ENCODE measurements around the gene ZBTB25.

Gene ZBTB25

DNA sequence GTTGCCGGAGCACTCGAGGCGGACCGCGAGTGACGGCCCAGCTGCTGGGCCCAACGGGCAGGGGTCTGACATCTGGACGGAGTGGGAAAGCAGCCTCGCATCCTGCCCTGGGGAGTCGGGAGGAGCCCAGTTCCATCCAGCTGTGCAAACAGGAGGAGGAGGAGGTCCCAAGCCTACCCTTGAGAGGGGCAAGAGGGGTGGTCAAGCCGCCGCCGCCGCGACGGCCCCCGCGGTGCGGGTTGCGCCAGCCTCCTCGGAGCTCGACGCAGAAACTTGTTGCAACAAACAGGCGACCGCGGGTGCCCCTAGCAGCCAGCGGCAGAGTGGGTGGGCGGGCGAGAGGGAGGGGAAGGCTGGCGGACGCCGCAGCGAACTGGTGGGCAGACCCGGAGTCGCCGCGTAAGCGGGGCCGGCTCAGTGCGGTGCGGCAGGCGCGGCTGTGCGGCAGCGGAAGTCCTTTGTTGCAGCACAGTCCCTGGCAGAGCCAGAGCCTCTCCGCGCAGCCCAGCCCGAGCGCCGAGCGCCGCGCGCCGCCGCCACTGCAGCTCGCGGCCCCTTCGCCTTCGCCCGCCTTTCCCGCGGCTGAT is 765 bp upstream of the ZBTB25 start, which contains the start of gene ZBTB1:
Gene ZBTB1, plus strand, starts transcription at position 461 of the 587 bp plus-strand sequence. CDS start 16,735 bp downstream, outside the sequence.
- ATAC-seq = peak; percentile 57
- TF ChIP-seq GLIS3 (CRISPR knock-in tag; IDR thresholded peaks at IDR 0.05) = peak; percentile 26; the same call in 1 of the 2 replicates
- no peak for TF ChIP-seq ZNF565 (CRISPR knock-in tag; conservative IDR thresholded peaks at IDR 0.05; ENCODE audit: low read depth)

DNA sequence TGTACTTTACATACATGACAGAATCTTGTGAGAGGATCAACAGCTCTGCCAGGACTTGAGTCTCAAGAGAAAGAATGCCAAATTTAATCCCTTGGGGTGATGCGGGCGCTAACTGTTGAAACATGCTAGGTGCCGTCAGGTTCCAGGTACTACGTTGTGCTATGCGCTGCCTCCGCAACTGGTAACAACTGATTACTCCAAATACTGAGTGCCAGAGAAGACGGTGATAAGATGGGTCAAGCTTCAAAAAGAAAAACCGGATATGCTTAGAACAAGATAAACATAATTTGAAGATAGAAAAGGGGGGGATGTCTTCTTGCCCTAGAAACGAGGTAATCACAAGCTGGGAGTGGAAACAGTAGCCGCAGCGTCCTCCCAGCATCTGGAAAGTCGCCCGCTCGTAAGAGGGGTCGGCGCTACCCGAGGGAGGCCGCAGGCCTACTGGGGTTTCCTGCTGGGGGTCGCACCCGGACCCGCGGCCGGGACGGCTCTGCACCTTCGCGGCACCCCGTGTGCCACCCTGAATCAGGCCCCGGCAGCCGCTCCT is 678 bp downstream of the ZBTB25 start:
- TF ChIP-seq, protein P1, sequence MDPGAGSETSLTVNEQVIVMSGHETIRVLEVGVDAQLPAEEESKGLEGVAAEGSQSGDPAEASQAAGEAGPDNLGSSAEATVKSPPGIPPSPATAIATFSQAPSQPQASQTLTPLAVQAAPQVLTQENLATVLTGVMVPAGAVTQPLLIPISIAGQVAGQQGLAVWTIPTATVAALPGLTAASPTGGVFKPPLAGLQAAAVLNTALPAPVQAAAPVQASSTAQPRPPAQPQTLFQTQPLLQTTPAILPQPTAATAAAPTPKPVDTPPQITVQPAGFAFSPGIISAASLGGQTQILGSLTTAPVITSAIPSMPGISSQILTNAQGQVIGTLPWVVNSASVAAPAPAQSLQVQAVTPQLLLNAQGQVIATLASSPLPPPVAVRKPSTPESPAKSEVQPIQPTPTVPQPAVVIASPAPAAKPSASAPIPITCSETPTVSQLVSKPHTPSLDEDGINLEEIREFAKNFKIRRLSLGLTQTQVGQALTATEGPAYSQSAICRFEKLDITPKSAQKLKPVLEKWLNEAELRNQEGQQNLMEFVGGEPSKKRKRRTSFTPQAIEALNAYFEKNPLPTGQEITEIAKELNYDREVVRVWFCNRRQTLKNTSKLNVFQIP (CRISPR knock-in tag; IDR thresholded peaks at IDR 0.05; ENCODE audit: borderline replicate concordance, low read depth) = no peak
- TF ChIP-seq ZNF8 (CRISPR knock-in tag; IDR thresholded peaks at IDR 0.05) = no peak
- TF ChIP-seq ZNF565 (CRISPR knock-in tag; conservative IDR thresholded peaks at IDR 0.05; ENCODE audit: low read depth) = no peak
- TF ChIP-seq ZFP30 (CRISPR knock-in tag; IDR thresholded peaks at IDR 0.05) = no peak
- TF ChIP-seq, protein P2, sequence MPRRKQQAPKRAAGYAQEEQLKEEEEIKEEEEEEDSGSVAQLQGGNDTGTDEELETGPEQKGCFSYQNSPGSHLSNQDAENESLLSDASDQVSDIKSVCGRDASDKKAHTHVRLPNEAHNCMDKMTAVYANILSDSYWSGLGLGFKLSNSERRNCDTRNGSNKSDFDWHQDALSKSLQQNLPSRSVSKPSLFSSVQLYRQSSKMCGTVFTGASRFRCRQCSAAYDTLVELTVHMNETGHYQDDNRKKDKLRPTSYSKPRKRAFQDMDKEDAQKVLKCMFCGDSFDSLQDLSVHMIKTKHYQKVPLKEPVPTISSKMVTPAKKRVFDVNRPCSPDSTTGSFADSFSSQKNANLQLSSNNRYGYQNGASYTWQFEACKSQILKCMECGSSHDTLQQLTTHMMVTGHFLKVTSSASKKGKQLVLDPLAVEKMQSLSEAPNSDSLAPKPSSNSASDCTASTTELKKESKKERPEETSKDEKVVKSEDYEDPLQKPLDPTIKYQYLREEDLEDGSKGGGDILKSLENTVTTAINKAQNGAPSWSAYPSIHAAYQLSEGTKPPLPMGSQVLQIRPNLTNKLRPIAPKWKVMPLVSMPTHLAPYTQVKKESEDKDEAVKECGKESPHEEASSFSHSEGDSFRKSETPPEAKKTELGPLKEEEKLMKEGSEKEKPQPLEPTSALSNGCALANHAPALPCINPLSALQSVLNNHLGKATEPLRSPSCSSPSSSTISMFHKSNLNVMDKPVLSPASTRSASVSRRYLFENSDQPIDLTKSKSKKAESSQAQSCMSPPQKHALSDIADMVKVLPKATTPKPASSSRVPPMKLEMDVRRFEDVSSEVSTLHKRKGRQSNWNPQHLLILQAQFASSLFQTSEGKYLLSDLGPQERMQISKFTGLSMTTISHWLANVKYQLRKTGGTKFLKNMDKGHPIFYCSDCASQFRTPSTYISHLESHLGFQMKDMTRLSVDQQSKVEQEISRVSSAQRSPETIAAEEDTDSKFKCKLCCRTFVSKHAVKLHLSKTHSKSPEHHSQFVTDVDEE (CRISPR knock-in tag; IDR thresholded peaks at IDR 0.05) = no peak
- no peak for TF ChIP-seq ARNTL (CRISPR knock-in tag; IDR thresholded peaks at IDR 0.05; ENCODE audit: borderline replicate concordance, low read depth)
- TF ChIP-seq, protein P3, sequence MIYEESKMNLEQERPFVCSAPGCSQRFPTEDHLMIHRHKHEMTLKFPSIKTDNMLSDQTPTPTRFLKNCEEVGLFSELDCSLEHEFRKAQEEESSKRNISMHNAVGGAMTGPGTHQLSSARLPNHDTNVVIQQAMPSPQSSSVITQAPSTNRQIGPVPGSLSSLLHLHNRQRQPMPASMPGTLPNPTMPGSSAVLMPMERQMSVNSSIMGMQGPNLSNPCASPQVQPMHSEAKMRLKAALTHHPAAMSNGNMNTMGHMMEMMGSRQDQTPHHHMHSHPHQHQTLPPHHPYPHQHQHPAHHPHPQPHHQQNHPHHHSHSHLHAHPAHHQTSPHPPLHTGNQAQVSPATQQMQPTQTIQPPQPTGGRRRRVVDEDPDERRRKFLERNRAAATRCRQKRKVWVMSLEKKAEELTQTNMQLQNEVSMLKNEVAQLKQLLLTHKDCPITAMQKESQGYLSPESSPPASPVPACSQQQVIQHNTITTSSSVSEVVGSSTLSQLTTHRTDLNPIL (CRISPR knock-in tag; IDR thresholded peaks at IDR 0.05; ENCODE audit: low read depth) = no peak
- TF ChIP-seq TCF4 (CRISPR knock-in tag; IDR thresholded peaks at IDR 0.05; ENCODE audit: borderline replicate concordance) = no peak
- no peak for TF ChIP-seq ZC3H10 (CRISPR knock-in tag; IDR thresholded peaks at IDR 0.05)
- TF ChIP-seq CSDC2 (CRISPR knock-in tag; IDR thresholded peaks at IDR 0.05) = no peak
- TF ChIP-seq ISL1 (CRISPR knock-in tag; IDR thresholded peaks at IDR 0.05) = no peak
- no peak for TF ChIP-seq ZFP3 (CRISPR knock-in tag; IDR thresholded peaks at IDR 0.05)
- TF ChIP-seq ESRRG (CRISPR knock-in tag; IDR thresholded peaks at IDR 0.05) = no peak
- TF ChIP-seq, protein P4, sequence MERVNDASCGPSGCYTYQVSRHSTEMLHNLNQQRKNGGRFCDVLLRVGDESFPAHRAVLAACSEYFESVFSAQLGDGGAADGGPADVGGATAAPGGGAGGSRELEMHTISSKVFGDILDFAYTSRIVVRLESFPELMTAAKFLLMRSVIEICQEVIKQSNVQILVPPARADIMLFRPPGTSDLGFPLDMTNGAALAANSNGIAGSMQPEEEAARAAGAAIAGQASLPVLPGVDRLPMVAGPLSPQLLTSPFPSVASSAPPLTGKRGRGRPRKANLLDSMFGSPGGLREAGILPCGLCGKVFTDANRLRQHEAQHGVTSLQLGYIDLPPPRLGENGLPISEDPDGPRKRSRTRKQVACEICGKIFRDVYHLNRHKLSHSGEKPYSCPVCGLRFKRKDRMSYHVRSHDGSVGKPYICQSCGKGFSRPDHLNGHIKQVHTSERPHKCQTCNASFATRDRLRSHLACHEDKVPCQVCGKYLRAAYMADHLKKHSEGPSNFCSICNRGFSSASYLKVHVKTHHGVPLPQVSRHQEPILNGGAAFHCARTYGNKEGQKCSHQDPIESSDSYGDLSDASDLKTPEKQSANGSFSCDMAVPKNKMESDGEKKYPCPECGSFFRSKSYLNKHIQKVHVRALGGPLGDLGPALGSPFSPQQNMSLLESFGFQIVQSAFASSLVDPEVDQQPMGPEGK (CRISPR knock-in tag; IDR thresholded peaks at IDR 0.05; ENCODE audit: borderline replicate concordance) = no peak
- no peak for TF ChIP-seq OSR1 (CRISPR knock-in tag; IDR thresholded peaks at IDR 0.05)
- TF ChIP-seq TOX (CRISPR knock-in tag; IDR thresholded peaks at IDR 0.05; ENCODE audit: borderline replicate concordance) = no peak
- TF ChIP-seq, protein P5, sequence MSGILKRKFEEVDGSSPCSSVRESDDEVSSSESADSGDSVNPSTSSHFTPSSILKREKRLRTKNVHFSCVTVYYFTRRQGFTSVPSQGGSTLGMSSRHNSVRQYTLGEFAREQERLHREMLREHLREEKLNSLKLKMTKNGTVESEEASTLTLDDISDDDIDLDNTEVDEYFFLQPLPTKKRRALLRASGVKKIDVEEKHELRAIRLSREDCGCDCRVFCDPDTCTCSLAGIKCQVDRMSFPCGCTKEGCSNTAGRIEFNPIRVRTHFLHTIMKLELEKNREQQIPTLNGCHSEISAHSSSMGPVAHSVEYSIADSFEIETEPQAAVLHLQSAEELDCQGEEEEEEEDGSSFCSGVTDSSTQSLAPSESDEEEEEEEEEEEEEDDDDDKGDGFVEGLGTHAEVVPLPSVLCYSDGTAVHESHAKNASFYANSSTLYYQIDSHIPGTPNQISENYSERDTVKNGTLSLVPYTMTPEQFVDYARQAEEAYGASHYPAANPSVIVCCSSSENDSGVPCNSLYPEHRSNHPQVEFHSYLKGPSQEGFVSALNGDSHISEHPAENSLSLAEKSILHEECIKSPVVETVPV (CRISPR knock-in tag; IDR thresholded peaks at IDR 0.05) = no peak
- TF ChIP-seq GLIS3 (CRISPR knock-in tag; IDR thresholded peaks at IDR 0.05) = no peak
- TF ChIP-seq PPARA (CRISPR knock-in tag; IDR thresholded peaks at IDR 0.05; ENCODE audit: borderline replicate concordance) = no peak
- no peak for TF ChIP-seq BACH2 (CRISPR knock-in tag; IDR thresholded peaks at IDR 0.05; ENCODE audit: borderline replicate concordance)
- ATAC-seq = no peak

DNA sequence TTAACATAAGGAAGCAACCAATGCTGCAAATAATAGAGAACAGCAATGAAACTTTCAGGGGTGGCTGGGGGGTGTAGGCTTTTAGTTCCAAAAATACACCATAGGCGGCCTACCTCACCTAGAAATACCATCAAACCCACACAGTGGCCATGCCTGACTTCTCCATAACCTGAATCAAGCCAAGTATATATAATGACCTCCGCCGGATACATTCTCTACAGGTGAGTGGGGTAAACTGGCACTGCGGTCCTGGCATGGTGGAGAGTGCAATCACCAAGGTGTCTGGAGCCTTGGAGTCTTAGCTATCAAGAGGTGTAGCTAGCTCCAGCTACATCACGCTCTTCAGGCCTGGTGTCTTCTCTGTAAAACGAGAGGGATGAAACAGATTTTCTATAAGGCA is 1.2 kb downstream of the ZBTB25 start:
- ATAC-seq = no peak
- TF ChIP-seq, protein P1 (CRISPR knock-in tag; IDR thresholded peaks at IDR 0.05; ENCODE audit: borderline replicate concordance, low read depth) = no peak
- TF ChIP-seq ESRRG (CRISPR knock-in tag; IDR thresholded peaks at IDR 0.05) (no peak), ZC3H10 (CRISPR knock-in tag; IDR thresholded peaks at IDR 0.05) (no peak), PPARA (CRISPR knock-in tag; IDR thresholded peaks at IDR 0.05; ENCODE audit: borderline replicate concordance) (no peak), CSDC2 (CRISPR knock-in tag; IDR thresholded peaks at IDR 0.05) (no peak), ZFP3 (CRISPR knock-in tag; IDR thresholded peaks at IDR 0.05) (no peak), TOX (CRISPR knock-in tag; IDR thresholded peaks at IDR 0.05; ENCODE audit: borderline replicate concordance) (no peak), ZNF8 (CRISPR knock-in tag; IDR thresholded peaks at IDR 0.05) (no peak)
- TF ChIP-seq, protein P3 (CRISPR knock-in tag; IDR thresholded peaks at IDR 0.05; ENCODE audit: low read depth) = no peak
